GM21381 (cell line): ENCODE measurements around the gene BNC2.

Experiments
- ATAC-seq: cut with Tn5 transposase; IDR thresholded peaks from one replicate; pipeline ENCODE4 v1.9.1; 2021; ENCODE audit warnings: mild to moderate bottlenecking, moderate library complexity; ENCODE audit not compliant: unreplicated experiment

BNC2 gene

DNA sequence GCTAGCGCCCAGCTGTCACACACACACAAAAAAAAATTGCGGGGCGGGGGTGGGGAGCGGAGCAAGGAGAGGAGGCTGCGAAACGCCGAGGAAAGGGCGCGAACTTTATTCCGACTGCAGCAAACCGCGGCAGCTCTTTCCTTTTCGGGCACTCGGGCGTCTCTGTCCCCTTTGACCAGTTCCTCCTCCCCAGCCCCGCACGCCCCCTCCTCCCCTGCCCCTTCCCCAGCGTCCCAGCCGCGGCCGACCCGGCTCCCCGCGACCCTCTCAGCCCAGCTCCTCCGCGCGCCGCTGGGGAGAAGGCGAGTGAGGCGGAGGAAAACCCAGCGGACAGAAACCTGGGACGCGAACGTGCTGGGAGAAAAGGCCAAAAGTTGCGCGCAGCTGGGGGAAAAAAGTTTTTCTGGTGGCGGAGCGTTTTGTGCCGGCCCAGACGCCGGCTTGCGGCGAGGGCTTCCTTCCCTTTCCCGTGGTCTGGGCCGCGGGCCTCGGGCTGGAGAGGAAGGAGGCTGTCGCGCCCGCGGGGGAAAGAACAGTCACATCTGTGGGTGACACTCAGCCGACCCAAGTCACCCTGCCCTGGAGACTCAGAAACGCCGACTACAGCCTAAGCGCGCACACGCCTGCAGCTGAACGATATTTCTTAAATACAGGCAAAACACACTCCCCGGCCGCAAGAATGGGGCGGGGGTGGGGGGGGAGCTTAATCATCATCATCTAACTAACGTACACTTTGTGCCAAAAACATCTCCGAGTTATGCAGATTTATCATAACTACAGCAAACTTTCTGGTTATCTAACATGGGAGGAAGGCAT lies 1.1 kb upstream of the BNC2 start:
- no peak for ATAC-seq

DNA sequence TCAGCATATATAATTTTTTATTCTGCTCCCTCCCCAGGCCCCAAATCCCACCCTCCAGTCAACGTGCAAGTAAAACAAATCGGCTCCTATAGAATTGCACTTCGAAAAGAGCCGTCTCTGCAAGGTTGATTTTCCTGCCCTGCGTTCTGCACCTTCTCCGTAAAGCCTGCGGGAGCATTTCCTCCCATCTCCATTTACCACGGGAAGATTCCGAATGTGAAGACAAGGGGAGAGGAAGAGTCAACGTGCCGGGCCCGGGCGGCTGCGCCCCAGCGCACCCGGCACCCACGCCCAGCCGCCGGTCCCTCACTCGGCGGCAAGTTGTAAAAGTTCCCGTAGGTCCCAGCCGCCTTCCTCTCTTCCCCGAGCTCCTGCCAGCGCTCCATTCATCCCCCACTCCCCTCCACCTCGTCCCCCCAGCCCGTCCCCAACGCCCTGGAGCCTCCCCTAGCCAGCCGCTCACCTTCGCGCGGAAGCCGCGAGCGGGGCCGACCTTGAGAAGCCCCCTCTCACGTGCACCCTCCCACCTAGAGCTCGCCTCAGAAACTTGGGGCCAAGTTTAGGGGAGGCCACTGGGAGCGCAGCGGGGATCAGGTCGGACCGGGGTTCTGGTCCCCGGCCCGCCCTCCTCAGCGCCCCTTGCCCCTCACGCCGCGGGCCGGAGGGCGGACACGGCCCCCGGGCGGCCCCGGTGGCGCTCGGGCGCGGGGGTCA lies 431 bp downstream of the BNC2 start:
- ATAC-seq, result no peak

GRCh38 chr9:16869131-16869881 lies 1.2 kb downstream of the BNC2 start:
- ATAC-seq, result no peak

DNA sequence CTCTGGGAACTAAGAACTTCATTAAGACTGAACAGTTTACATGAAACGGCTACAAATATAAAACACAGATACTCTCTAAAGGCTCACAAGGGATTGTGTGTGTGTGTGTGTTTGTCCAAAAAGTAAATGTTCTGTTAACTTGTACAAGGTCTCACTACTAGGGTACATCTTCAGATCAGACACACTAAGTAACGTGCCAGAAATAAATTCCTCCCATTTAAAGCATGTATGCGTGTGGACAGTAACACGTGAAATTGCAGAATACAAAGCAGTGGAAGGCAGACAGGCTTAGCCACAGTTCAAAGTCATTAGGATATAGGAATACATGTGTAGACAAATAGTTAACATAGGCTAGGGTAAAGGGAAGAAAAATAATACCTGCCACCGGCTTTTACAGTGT lies 1.8 kb downstream of the BNC2 start:
- ATAC-seq, result no peak

DNA sequence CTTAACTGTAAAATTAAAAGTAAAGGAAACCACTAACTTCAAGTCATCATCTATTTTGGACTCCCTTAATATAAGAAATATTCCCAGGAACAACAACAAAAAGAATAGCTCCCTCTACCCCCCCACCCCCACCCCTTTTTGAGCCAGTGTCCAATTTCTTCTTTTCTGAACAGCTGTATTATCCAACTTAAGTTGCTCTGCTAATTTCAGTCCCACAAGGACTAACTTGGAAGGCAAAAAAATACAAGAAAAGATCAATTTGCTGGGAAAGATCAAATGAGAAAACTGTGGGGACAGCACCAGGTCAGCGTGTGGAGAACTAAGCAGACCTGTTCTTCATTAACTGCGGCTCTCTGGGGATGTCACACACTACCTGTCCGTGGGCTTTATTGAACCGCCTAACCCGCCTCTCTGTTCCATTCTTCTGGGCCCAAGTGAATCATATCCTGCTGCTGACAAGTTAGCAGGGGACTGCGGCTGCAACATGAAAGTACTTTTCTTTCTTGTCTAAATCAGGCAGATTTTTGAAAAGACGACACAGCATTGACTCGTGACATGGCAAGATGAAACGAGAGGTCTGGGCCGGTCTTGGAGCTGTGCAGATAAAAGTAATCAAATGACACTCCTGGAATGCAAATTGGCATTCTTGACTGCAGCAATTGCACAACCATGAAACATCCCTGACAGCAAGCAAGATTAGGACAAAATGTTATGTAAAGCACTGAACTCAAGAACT lies 2.7 kb downstream of the BNC2 start:
- no peak for ATAC-seq

DNA sequence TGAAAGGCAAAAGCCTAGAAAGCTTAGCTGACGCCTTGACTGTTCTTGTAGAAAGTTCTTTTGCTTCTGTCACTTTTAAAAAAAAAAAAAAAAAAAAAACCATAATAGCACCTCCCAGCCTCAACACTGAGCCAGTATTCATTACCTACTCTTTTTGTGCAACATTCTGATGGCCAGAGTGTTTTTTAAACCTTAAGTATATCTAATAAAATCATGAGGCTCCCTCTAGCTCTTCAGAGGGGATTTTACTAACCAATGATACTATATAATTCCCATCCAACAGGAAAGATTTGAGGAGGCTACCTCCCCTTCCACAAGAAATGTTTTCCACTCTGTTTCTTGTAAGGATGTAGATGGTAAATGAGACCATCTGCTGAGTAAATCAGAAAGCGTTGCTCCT lies 3.9 kb downstream of the BNC2 start:
- no peak for ATAC-seq

DNA sequence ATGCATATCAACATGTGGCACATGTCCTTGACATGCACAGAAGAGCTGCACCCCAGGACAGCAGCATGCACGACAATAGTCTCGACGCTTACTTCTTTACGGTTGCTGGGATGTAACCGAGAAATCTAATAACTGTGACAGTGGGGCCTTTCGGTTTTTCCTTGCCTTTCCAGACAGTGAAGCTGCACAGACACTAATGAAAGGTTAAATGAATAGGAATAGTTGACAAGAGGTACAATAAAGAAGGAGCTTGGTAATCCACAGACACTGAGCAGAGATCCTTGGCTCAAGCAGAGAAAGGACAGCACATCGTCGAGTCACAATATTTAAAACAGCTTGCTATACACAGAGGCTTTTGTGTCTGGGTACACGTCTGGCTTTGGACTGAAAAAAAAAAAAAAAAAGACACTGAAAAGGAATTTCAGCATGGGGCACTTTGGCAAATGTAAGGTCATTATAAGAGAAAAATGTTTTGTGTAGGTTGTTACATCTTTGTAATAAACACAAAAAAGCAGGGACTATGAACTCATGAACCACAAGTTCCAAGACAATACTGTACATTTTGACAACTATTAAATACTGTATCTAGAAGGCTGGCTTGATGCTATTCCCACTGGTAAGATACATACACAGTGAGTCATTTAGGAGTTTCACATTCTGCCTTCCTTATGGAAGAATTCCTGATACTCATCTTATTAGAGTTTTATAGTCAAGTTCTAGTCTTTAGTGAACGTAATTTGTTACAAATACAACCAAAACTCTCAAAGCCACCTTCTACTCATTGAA lies 5.6 kb downstream of the BNC2 start:
- ATAC-seq, result no peak

DNA sequence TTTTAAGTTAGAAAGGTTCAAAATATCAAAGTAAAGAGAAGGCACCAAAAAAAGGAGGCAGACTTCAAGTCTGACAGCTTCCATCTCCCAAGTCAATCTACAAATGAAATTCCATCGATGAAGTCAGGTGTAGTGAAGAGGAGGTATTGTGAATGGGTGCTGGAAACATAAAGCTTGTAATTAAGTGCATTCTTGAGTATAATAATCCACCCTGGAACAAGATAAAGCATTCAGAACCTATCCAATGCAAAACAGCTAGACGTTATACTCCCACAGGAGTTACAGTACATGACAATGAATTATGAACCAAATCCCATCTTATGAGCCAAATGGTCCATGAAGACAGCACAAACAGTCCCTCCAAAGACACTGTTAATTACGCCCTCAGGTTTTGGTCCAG lies 22.3 kb downstream of the BNC2 start:
- ATAC-seq, result no peak

- ATAC-seq, result no peak
Measured at GRCh38 chr9:16846986-16847385, 23.5 kb downstream of the BNC2 start.

DNA sequence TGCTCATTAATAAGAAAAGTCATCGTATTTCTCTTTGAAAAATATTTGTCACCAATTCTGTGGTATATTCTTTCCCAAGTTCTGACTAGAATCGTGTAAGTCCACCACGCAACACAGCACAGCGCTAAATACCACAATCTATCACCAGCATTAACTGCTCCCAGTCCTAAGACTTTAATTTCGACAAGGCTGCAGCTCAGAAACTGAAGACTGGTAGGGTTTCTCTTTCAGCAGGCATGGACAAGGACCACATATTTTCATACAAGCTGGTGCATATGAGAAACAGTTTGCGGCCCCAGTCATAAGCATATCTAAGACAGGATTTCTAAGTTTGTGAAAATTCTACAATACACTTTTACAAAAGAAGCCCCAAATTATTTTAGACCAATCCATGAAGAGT lies 24.1 kb downstream of the BNC2 start:
- ATAC-seq, result no peak

GRCh38 chr9:16834817-16835216 lies 35.7 kb downstream of the BNC2 start:
- ATAC-seq, result no peak

DNA sequence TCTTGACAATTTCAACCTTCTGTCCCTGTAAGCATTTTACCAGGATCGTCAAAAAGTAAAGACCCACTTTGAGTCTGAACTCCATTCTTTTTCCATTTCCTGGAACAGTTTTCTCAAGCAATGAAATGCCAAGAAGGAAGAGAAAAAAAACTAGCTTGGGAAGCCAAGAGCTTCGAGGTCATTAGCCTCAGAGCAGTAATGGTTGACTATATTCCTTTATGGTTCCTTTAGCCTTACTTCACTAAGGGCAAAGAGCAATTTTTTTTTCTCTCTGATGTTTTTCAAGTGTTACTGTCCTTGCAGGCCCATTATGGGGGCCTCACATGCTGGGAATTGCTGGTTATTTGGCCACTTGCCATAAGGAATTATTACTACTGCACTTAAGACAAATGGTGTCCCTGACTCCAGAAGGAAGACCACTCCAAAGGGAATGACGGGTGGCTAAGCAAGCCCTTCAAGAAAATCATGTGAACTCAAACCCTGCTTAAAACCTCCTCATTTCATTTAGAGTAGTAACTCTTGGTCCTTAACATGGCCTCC lies 37.1 kb downstream of the BNC2 start:
- no peak for ATAC-seq

- no peak for ATAC-seq
Measured at GRCh38 chr9:16832101-16832500, 38.4 kb downstream of the BNC2 start.

DNA sequence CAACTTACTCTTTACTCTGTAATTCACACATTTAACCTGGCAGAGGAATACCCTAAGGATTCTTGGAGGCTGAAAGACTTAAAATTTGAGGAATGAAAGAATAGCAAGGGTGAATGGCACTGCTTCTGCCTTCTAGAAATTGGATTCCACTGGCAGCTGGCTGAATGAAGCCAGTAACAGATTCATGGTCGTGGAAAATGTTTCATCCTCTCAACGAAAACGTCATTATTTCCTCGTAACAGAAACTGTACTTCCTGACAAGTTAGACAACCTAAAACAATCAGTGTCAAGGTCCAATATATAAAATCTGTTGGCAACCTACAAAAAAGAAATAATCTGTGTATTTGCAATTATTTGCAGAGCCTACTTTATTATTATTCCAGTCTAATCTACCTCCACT lies 39.7 kb downstream of the BNC2 start:
- ATAC-seq, result no peak

DNA sequence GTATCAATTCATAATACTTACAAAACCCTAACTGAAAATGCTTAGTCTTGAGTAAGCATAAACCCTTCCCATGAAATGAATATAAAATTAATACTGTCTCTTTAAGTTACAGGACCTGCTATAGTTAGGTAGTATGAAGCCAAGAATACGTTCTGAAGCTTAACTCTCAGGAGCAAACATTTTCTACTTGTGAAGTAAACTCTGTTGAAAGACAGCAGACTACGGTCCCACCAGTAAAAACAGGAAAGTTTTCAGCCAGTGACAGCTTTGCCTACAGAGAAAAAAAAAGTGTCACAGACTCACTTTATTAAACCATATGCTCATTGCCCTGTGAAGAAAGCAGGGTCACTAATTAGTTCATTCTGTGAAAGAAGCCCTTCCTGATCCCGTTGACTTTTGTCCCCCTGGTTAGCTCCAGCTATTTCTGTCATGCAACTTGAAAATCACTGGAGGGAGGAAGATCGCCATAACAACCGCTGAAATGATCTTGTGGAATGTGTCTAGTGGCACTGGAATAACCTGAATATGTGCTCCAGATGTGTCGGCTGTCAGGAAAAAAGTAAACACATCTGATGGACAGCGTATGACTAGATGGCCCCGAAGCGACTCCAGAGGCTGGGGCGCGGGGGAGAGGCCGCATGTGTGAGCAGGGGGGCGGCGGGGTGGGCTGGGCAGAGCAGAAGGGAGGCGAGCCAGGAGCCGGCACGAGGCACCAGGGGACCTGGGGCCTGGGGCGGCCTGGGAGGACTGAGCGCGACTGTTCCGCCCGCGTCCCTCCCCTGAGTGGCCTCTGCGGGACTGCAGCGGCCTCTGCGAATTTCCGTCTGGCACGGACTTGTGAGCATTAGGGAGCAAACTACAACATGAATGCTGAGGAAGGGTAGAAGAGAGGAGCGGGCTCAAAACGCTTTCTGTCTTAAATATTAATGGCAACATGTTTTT lies 41.9 kb downstream of the BNC2 start:
- no peak for ATAC-seq

- no peak for ATAC-seq
Measured at GRCh38 chr9:16825971-16826625, 44.4 kb downstream of the BNC2 start.

DNA sequence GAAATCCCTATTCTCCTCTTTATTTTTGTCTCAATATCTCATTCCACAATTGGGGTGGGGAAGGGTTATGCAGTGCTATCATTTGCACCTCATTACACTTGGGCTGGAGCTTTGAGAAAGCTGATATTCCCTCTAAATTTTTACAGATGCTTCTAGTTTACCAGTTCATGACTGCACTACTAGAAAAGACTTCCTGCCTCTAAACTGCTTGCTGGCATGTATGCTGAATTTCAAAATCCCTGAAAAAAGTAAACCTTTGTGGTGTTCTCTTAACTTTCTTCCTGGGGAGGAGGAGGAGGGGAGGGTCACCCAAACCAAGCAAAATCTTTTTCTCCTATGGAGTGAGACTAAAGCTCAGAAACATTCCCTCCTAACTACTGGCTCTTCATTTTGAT lies 45.1 kb downstream of the BNC2 start:
- no peak for ATAC-seq

DNA sequence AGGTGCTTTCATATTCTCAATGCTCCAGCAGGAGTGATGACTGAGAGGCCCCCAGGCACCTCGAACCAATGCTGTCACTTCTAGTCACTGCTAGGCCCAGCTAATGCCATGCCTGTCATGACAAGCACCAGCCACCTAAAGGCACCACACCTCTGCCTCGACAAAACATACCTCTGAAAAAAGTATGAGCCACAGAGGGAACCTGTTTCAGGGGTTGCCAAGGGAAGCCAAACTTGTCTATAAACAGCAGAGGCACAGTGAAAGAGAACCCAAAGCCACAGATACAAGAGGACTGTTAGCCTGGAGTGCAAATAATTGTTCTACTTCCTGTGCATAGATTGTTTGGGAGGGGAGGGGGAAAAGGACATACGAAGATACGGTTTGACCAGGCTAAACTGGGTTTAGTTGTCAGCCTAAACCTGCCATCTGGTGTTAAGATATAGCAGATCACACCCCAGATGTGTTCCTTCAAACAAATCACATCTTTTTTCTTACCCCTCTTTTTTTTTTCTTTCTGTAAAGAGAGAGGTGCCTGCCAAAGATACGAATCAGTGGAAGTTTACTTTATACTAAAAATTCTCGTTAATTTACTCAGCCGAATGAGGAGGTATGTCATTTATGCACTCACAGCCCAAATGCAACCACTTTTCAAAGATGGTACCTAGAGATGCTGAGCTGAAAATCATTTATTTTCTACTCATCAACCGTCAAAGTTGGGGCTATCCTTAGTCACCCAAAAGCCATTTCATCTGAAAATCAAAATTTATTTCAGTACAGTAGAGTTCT lies 45.7 kb downstream of the BNC2 start:
- no peak for ATAC-seq
